ENCODE measurements around the gene GJD3. TPM values are rescaled to one million over a fixed set of nuclear protein-coding genes. Genes with fewer than 3 reads are reported as not detected.

Gene GJD3
- total RNA-seq, 1 experiment from 2014 or later, result not detected

DNA sequence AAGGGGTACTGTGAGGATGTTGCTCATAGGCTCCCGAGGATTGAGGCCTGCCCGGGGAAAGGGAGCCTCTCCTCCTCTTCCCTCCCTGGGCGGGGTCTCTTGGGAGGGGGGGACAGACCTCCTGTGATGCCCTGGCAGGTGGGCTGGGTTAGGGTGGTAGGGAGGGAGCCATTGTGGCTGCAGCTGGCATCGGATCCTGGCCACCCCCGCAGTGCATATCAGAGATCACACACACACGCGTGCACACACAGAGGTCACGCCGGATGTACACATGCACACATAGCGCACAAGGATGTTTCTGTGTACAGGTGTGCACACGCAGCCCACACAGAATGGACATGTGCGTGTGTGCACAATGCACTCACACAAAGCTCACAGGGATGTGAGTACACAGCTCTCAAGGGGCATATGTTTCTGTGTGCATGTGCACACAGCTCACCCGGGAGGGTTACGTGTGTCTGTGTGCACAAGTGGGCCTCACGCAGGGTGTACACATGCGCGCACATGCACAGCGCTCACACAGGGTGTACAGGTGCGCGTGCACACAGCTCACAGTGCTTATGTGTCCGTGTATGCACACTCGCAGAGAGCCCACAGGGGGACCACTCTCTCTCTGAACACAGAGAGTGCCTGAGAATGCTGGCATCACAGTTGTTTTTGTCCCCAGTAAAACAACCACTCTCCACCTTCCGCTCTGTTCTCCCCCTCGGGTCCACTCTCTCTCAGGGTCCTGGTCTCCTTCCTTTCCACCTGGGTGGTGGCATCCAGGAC, 2.4 kb downstream of the GJD3 start:
- Histone ChIP-seq H3K4me1 (0 out of 2 replicates have a peak, but pooled peaks cover 2% of the 10 kb centered on the region), H3K9me3 (replicated peaks) (no peaks in the 10 kb centered on the region), H3K36me3 (no peaks in the 10 kb centered on the region), H3K27me3 (peaks cover 7% of the 10 kb centered on the region; the same call in 1 of the 2 replicates), H3K27ac (no peak overlapping the region), H3K4me3 (peak overlapping the region; percentile 60)
- DNase-seq, result no peak

DNA sequence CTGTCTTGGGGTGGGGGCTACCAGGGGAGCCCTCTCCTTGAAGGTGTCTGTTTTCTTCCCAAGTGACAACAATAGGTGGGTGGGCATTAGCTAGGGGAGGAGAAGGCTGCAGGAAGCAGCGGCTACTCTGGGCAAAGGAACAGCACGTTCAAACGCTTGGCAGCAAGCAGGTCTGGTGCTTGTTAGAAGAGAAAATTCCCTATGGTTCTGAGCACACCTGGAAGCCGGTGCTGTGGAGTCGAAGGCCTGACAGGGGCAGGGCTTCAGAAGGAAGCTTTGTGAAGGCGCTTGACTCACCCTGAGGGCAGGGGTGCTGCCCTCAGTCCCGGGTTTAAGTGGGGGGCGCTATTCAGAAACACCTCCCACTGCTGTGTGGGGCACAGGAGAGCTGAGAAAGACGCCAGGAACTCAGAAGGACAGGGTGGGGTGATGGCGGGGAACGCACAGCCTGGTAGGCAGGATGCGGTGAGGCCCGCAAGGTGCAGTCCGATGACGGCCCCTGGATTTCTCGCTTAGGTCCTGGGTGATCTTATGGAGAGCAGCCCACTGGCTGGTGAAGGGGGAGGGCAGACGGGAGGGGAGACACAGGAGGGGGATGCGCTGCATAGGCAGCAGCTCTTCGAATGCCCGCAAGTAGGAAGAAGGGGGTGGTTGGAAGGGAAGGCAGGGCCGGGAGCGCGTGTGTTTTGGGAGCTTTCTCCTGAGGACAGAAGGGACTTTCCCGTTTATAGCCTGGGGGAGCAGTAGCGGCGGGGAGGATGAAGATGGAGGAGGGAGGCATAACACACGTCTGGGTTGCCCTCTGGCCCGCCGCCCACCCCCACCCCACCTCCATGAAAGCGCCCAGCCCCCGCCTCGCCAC, 3.2 kb downstream of the GJD3 start:
- Histone ChIP-seq H3K4me1 (0 out of 2 replicates have a peak, but pooled peaks cover 5% of the 10 kb centered on the region), H3K4me3 (no peak overlapping the region), H3K36me3 (0 out of 2 replicates have a peak, but pooled peaks cover 2% of the 10 kb centered on the region), H3K9me3 (replicated peaks) (no peaks in the 10 kb centered on the region), H3K27ac (no peak overlapping the region), H3K27me3 (peaks cover 7% of the 10 kb centered on the region; the same call in 1 of the 2 replicates)
- DNase-seq, result no peak

DNA sequence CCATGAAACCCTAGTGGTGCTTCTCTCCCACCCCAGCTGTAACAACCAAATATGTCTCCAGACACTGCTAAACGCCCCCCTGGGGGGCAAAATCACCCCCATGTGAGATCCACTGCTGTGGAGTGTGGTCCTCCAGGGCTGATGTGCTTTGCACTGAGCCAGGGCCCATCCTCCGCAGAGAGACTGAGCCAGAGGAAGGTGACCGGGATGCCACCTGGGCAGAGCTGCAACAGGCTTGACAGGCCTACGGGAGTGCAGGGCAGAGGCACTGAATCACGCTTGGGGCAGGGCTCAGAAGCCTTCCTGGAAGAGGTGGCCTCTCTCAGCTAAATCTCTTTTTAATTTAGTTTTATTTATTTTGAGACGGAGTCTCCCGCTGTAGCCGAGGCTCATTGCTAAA, 4.4 kb downstream of the GJD3 start:
- Histone ChIP-seq H3K9me3 (replicated peaks) (no peaks in the 10 kb centered on the region), H3K27ac (no peak overlapping the region), H3K4me1 (0 out of 2 replicates have a peak, but pooled peaks cover 5% of the 10 kb centered on the region), H3K4me3 (no peak overlapping the region), H3K27me3 (peaks cover 7% of the 10 kb centered on the region; the same call in 1 of the 2 replicates), H3K36me3 (peaks cover 10% of the 10 kb centered on the region)
- no peak for DNase-seq

DNA sequence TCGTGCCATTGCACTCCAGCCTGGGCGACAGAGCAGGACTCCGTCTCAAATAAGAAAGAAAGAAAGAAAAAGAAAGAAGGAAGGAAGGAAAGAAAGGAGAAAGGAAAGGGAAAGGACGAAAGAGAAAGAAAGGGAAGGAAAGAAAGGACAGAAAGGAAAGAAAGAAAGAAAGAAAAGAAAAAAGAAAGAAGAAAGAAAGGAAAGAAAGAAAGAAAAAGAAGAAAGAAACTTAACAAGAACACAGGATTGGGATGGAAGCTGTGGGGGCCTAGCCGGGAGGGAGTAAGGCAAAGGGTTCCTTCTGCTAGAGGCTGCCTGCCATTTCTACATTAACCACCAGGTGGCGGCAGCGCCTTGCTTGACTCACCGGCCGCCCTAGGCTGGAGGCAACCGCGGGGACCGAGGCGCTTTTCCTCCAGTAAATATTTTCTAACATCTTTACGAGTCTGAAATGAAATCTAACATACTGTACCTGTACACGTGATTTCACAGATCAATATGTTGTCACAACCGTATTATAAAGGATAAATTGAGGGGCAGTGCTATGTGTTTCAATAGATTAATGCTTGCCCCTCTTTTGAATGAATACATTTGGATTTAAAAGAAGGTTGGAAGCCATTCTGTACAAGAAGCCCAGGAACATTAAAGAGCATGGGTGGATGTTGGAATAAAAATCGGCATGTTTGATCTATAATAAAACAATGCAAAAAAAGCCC, 6.1 kb downstream of the GJD3 start:
- peak; percentile 82 to 93 for DNase-seq
- Histone ChIP-seq H3K27me3 (peaks cover 7% of the 10 kb centered on the region; the same call in 1 of the 2 replicates), H3K4me1 (0 out of 2 replicates have a peak, but pooled peaks cover 5% of the 10 kb centered on the region), H3K4me3 (no peak overlapping the region), H3K36me3 (peaks cover 21% of the 10 kb centered on the region), H3K27ac (no peak overlapping the region), H3K9me3 (replicated peaks) (no peaks in the 10 kb centered on the region)

DNA sequence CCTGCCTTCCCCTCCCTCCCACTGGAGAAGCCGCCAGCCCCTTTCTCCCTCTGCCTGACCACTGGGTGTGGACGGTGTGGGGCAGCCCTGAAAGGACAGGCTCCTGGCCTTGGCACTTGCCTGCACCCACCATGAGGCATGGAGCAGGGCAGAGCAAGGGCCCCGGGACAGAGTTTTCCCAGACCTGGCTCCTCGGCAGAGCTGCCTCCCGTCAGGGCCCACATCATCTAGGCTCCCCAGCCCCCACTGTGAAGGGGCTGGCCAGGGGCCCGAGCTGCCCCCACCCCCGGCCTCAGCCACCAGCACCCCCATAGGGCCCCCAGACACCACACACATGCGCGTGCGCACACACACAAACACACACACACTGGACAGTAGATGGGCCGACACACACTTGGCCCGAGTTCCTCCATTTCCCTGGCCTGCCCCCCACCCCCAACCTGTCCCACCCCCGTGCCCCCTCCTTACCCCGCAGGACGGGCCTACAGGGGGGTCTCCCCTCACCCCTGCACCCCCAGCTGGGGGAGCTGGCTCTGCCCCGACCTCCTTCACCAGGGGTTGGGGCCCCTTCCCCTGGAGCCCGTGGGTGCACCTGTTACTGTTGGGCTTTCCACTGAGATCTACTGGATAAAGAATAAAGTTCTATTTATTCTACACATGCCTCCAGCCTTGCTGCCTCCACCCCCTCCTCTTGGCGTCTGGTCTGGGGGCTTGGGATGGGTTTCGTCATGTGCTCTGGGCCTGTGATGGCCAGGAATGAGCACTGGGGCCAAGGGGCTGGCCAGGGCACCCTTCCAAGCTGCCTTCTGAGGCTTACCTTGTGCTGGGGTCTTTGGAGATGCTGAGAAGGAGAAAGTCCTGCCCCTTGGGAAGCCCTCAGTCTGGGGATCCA, 7.3 kb downstream of the GJD3 start:
- Histone ChIP-seq H3K27ac (no peak overlapping the region), H3K9me3 (replicated peaks) (no peaks in the 10 kb centered on the region), H3K27me3 (peaks cover 7% of the 10 kb centered on the region; the same call in 1 of the 2 replicates), H3K4me3 (no peak overlapping the region), H3K36me3 (peaks cover 34% of the 10 kb centered on the region), H3K4me1 (peaks cover 7% of the 10 kb centered on the region; the same call in 1 of the 2 replicates)
- DNase-seq, result no peak

DNA sequence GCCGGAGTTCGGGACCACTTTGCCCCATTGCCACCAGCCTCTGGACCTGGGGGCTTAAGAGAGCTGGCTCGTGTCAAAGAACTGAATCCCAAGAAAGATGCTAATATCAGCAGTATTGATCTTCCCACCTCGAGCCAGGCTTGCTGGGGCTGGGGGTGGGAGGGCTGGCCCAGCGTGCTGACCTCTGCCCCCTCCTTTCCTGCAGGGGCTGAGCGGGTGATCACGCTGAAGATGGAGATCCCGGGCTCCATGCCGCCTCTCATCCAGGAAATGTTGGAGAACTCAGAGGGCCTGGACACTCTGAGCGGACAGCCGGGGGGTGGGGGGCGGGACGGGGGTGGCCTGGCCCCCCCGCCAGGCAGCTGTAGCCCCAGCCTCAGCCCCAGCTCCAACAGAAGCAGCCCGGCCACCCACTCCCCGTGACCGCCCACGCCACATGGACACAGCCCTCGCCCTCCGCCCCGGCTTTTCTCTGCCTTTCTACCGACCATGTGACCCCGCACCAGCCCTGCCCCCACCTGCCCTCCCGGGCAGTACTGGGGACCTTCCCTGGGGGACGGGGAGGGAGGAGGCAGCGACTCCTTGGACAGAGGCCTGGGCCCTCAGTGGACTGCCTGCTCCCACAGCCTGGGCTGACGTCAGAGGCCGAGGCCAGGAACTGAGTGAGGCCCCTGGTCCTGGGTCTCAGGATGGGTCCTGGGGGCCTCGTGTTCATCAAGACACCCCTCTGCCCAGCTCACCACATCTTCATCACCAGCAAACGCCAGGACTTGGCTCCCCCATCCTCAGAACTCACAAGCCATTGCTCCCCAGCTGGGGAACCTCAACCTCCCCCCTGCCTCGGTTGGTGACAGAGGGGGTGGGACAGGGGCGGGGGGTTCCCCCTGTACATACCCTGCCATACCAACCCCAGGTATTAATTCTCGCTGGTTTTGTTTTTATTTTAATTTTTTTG, 8.5 kb downstream of the GJD3 start:
- no peak for DNase-seq
- Histone ChIP-seq H3K36me3 (peaks cover 44% of the 10 kb centered on the region), H3K4me1 (peaks cover 18% of the 10 kb centered on the region), H3K27me3 (no peaks in the 10 kb centered on the region), H3K27ac (no peak overlapping the region), H3K9me3 (replicated peaks) (no peaks in the 10 kb centered on the region), H3K4me3 (no peak overlapping the region)

DNA sequence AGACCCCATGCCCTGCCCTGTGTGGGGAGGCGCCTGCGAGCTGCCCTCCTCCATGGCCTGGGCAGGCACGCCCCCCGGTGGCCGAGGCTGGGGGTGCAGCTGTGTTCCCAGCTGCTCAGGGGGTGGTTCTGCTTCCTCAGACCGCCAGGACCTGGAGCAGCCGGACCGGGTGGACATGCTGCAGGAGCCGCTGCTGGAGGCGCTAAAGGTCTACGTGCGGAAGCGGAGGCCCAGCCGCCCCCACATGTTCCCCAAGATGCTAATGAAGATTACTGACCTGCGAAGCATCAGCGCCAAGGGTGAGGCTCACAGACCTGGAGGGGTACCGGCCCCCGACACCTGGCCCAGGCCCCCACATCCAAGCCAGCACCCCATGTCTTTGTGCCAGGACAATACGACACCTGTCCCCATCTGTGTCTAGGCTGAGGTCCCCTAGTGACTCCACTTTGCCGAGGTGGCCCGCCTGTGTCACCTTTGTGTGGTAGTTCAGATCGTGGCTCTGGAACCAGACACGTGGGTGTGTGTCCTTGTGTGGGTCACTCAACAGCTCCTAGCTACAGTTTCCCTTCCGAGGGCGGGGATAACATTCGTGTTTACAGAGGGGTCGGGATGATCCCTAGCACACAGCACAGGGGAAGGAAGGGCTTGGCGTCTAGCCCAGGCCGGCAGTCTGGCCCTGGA, 9.3 kb downstream of the GJD3 start:
- peaks cover 24% of the 10 kb centered on the region for H3K4me1 ChIP-seq
- H3K36me3 ChIP-seq, result peaks cover 44% of the 10 kb centered on the region
- H3K9me3 ChIP-seq (replicated peaks), result no peaks in the 10 kb centered on the region
- DNase-seq, result peak; percentile 66 to 75
- H3K4me3 ChIP-seq, result no peak overlapping the region
- H3K27ac ChIP-seq, result no peak overlapping the region
- no peaks in the 10 kb centered on the region for H3K27me3 ChIP-seq

DNA sequence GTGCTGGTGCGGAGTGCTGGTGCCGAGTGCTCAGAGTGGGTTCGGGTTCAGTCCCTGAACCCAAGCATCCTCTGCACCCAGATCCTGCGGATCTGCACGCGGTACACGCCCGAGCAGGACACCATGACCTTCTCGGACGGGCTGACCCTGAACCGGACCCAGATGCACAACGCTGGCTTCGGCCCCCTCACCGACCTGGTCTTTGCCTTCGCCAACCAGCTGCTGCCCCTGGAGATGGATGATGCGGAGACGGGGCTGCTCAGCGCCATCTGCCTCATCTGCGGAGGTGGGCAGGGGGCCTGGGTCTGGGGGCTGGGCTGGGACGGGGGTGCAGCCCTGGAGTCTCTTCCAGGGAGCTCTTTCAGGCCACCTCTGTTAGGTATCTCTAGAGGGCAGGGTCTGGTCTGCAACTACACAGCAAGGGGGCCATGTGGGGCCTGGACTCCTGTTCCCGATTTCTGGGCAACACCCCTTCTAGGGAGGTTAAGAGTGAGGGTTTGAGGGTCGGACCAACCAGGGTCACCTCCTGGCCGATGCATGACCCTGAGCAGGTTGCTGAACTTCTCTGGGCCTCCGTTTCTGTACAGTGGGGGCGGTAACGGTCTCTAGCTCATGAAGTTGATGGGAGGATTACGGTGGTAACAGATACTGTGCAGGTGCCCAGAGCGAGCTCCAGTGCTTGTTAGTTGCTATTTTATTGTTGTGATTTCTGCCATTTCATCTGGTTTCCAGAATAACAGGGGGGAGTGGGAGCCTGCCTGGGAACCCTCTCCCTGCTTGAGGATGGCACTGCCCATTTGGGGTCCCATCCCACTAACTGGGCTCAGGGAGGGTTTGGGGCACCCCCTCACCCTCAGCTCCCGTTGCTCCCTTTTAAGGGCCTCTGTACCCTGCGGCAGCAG, 10.1 kb downstream of the GJD3 start:
- no peak for DNase-seq
- Histone ChIP-seq H3K9me3 (replicated peaks) (no peaks in the 10 kb centered on the region), H3K4me3 (no peak overlapping the region), H3K27ac (no peak overlapping the region), H3K4me1 (peaks cover 32% of the 10 kb centered on the region), H3K36me3 (peaks cover 50% of the 10 kb centered on the region), H3K27me3 (no peaks in the 10 kb centered on the region)

DNA sequence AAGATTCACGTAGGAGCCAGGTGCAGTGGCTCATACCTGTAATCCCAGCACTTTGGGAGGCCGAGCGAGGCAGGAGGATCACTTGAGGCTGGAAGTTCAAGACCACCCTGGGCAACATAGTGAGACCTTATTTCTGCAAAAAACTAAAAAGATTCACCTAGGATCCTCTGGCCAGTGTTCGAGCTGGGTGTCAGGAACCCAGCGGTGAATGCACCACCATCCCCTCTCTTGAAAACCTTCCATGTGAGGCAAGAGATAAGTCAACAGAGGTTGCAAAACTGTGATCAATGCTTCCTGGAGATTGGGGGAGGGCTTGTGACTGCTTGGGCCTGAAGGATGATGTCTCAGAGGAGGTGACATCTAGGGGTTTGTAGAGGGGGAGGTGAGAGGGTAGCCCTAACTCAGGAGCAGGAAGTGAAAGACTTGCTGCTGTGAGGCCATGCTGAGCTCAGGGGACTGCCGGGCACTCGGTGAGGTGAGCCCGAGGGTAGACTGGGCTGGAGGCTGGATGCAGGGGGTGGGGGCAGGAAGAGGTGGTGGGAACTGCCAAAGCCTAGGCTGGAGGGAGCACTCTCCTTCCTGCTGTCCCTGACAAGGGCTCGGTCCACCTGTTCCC, 11.7 kb downstream of the GJD3 start:
- H3K27ac ChIP-seq, result no peak overlapping the region
- peaks cover 41% of the 10 kb centered on the region for H3K4me1 ChIP-seq

DNA sequence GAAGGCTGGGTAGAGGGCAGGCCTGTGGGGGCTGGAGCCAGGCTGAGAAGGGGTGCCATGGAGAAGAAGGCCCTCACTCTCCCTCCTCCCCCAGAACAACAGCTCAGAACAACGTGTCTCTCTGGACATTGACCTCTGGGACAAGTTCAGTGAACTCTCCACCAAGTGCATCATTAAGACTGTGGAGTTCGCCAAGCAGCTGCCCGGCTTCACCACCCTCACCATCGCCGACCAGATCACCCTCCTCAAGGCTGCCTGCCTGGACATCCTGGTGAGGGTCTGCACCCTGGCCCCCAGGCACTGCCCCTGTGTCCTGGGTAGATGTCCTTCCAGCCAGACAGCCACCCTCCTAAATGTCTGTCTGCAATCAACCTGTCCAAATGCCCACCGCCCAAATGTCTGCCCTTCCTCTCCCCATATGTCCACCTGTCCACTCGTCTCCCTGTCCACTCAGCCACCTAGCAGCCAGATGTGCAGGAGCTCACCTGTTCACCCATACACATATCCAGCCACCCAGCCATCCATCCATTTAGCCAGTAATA, 12.2 kb downstream of the GJD3 start:
- H3K4me3 ChIP-seq, result no peak overlapping the region
- H3K36me3 ChIP-seq, result peaks cover 56% of the 10 kb centered on the region
- H3K4me1 ChIP-seq, result peaks cover 43% of the 10 kb centered on the region
- H3K9me3 ChIP-seq (replicated peaks), result no peaks in the 10 kb centered on the region
- DNase-seq, result no peak
- H3K27ac ChIP-seq, result no peak overlapping the region; the same call in 1 of the 2 replicates
- H3K27me3 ChIP-seq, result no peaks in the 10 kb centered on the region

More for the DNA sequence above, 11.7 kb downstream of the GJD3 start:
- Histone ChIP-seq H3K27me3 (no peaks in the 10 kb centered on the region), H3K36me3 (peaks cover 56% of the 10 kb centered on the region), H3K4me3 (no peak overlapping the region), H3K9me3 (replicated peaks) (no peaks in the 10 kb centered on the region)
- DNase-seq, result no peak
